Heart right ventricle (tissue), 16 donors: ENCODE results near the gene PODNL1. TPM values are rescaled to one million over a fixed set of nuclear protein-coding genes. Genes with fewer than 3 reads are reported as not detected.
"Not testable (repeated sequence)": the region's sequence is repeated elsewhere in the genome, so short reads cannot be mapped to it uniquely, and the experiment has no call there.

Experiments used
- ATAC-seq, 8 donors: fragments of 200-7000 bp; cut with Tn5 transposase; one replicate each; pipeline ENCODE4 v1.9.1; 2020; ENCODE audit warnings: mild to moderate bottlenecking in 8 of 8, moderate library complexity in 8 of 8, moderate number of reproducible peaks in 1 of 8
- DNase-seq, 2 donors: peaks; one replicate each; pipeline ENCODE4 v3.0.0-alpha.2; 2020
- H3K27ac ChIP-seq, 10 donors: fragments of 200-600 bp; sonication (generic) in 2 of 10; one replicate each; pipeline versions ENCODE4 v1.5.0 to v1.8.0; 2020 to 2022; ENCODE audit warnings: mild to moderate bottlenecking in 3 of 10
- H3K27me3 ChIP-seq, 7 donors: fragments of 200-600 bp; one replicate each; pipeline ENCODE4 v1.8.0; 2021 to 2022; ENCODE audit warnings: mild to moderate bottlenecking in 2 of 7
- H3K36me3 ChIP-seq, 9 donors: fragments of 200-600 bp; sonication (generic) in 1 of 9; one replicate each; pipeline versions ENCODE4 v1.5.0 to v1.8.0; 2020 to 2022; ENCODE audit warnings: mild to moderate bottlenecking in 2 of 9
- H3K4me1 ChIP-seq, 9 donors: fragments of 200-600 bp; sonication (generic) in 1 of 9; one replicate each; pipeline versions ENCODE4 v1.5.0 to v1.8.0; 2020 to 2022; ENCODE audit warnings: mild to moderate bottlenecking in 4 of 9
- H3K4me3 ChIP-seq, 10 donors: fragments of 200-600 bp; sonication (generic) in 2 of 10; one replicate each; pipeline versions ENCODE4 v1.5.0 to v1.8.0; 2020 to 2022; ENCODE audit warnings: mild to moderate bottlenecking in 7 of 10, moderate library complexity in 2 of 10
- H3K9me3 ChIP-seq, 11 donors: fragments of 200-600 bp in 10 of 11; sonication (generic) in 2 of 11; one replicate each; pipeline versions ENCODE4 v1.5.0 to v1.8.0; 2013 to 2022; ENCODE audit warnings: mild to moderate bottlenecking in 2 of 11, control low read depth in 1 of 11, moderate library complexity in 1 of 11
- WGBS, 2 donors: extraction: QIAGEN DNeasy Blood & Tissue Kit; methylation state at CpG; one replicate each; pipeline ENCODE4 v1.1.7; 2013; ENCODE audit warnings: inconsistent platforms in 1 of 2; 5-methylcytosine and 5-hydroxymethylcytosine counted together
- intact Hi-C, 10 donors: fragments of 100-400 bp; cut with DNase I; formaldehyde crosslinking; loops; one replicate each; pipeline versions ENCODE4 v1.11.1 to v1.14.2; 2022
- polyA plus RNA-seq, 2 donors: library from polyadenylated mRNA; stranded (reverse); fragments of 200-250 nt; gene quantifications; one replicate each; pipeline ENCODE4 v1.2.3, GENCODE V29; 2013
- total RNA-seq, 10 donors: library from RNA; stranded (reverse); fragmentation: NEBNext Ultra II Directional in 3 of 10; extraction: Animal tissue kit (Norgen Biotek cat#: 25700) in 3 of 10; gene quantifications; one replicate each; pipeline versions ENCODE4 v1.2.1 to v1.2.4, GENCODE V29; 2021 to 2023
- TF ChIP-seq, protein P1 (sequence below), 9 donors: fragments of 200-600 bp; sonication (generic) in 2 of 9; IDR thresholded peaks; one replicate each; pipeline versions ENCODE4 v1.5.0 to v1.8.0; 2021 to 2022; ENCODE audit warnings: antibody characterized with exemption in 9 of 9, mild to moderate bottlenecking in 5 of 9, moderate library complexity in 1 of 9
- donor health status: Arrhythmogenic right ventricular cardiomyopathy.
- donor health status: ischemic (EF 13 %, LVEDD 7.1; RV severe dilation, severe dysfunction).
- donor health status: healthy with polysubstance abuse.
- donor health status: DM: no; HTN: yes; CAD: no.
- donor health status: DM: no; HTN: no; CAD: no.
- donor health status: ischemic (EF 25% LVEDD 6.9; RV normal size, moderate dysfunction).
- donor health status: ischemic (EF 25% LVEDD 5.7; RV mildly dilated, moderate dysfunction).
- donor health status: healthy.
- donor health status: DM: yes; HTN: yes; CAD: no.
- donor health status: Ischemic cardiomyopathy.
- donor health status: ischemic (EF 35%, LVEDD 5.7; RV mildly dilated, moderate dysfunction).
- donor health status: nonischemic (EF 11% LVEDD 7.7; RV severe dilation, severe dysfunction).
- donor health status: DM: yes; HTN: yes; CAD: no.
- donor health status: PGD.
- donor health status: ischemic (EF 29% LVEDD 5.4; RV normal size, mild dysfunction).
- donor health status: nonischemic (EF 23%, LVEDD 6.1; RV moderate dilation, normal function).

Gene PODNL1
- total and polyA plus RNA-seq, 12 donors, result 0.76 to 6.2 (median 1.8) TPM

- H3K4me3 ChIP-seq, result peak overlapping the region in 2 of 10 donors; percentile 58 to 60
- H3K4me1 ChIP-seq, result peaks cover 6 to 48% (median 27%) of the 10 kb centered on the region in 9 donors
- DNase-seq, result no peak
- peak in 2 of 8 donors; percentile 0 to 3 for ATAC-seq
- H3K9me3 ChIP-seq, result no peaks in the 10 kb centered on the region
- peaks cover 0 to 58% (median 0%) of the 10 kb centered on the region in 9 donors for H3K36me3 ChIP-seq
- H3K27me3 ChIP-seq, result no peaks in the 10 kb centered on the region
- intact Hi-C loops, result loop anchor here in 1 of 10 donors (2.0 kb wide), 1 partner anchor 27 kb away; no protein-coding TSS in a partner anchor
- 90 to 93% methylated on average over 12 of the region's 12 CpGs for WGBS, 2 donors
- peak overlapping the region; percentile 32 to 89 (median 84) for H3K27ac ChIP-seq
- TF ChIP-seq, protein P1, sequence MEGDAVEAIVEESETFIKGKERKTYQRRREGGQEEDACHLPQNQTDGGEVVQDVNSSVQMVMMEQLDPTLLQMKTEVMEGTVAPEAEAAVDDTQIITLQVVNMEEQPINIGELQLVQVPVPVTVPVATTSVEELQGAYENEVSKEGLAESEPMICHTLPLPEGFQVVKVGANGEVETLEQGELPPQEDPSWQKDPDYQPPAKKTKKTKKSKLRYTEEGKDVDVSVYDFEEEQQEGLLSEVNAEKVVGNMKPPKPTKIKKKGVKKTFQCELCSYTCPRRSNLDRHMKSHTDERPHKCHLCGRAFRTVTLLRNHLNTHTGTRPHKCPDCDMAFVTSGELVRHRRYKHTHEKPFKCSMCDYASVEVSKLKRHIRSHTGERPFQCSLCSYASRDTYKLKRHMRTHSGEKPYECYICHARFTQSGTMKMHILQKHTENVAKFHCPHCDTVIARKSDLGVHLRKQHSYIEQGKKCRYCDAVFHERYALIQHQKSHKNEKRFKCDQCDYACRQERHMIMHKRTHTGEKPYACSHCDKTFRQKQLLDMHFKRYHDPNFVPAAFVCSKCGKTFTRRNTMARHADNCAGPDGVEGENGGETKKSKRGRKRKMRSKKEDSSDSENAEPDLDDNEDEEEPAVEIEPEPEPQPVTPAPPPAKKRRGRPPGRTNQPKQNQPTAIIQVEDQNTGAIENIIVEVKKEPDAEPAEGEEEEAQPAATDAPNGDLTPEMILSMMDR (IDR thresholded peaks at IDR 0.05), result no peak
Measured at GRCh38 chr19:13977803-13978202, 39.6 kb upstream of the PODNL1 start.

DNA sequence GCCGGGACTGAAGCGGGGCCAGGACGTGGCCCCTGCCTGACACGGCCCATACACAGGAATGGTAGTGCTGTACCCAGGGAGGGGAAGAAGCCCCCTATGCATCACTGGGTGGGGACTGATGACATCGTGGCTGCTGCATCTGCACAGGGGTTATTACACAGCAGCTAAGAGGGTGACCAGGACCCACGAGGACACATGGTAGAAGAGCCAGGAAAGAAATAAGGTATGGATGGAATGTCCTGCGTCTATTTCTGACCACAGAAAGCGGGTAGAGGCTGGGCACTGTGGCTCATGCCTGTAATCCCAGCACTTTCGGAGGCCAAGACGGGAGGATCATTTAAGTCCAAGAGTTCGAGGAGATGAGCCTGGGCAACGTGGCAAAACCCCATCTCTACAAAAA lies 38.2 kb upstream of the PODNL1 start:
- no peaks in the 10 kb centered on the region for H3K9me3 ChIP-seq
- H3K4me3 ChIP-seq, result no peak overlapping the region
- no peaks in the 10 kb centered on the region for H3K27me3 ChIP-seq
- H3K36me3 ChIP-seq, result peaks cover 0 to 58% (median 0%) of the 10 kb centered on the region in 9 donors
- peak overlapping the region in 9 of 10 donors; percentile 52 to 89 (median 78) for H3K27ac ChIP-seq
- intact Hi-C loops, result loop anchor here in 1 of 10 donors (2.0 kb wide), 1 partner anchor 28 kb away; no protein-coding TSS in a partner anchor
- TF ChIP-seq, protein P1 (IDR thresholded peaks at IDR 0.05), result no peak
- WGBS, 2 donors, result 61 to 77% methylated on average over 12 of the region's 12 CpGs
- H3K4me1 ChIP-seq, result peaks cover 6 to 45% (median 19%) of the 10 kb centered on the region in 9 donors
- DNase-seq, result no peak
- ATAC-seq, result peak in 7 of 8 donors; percentile 3 to 72 (median 54)

DNA sequence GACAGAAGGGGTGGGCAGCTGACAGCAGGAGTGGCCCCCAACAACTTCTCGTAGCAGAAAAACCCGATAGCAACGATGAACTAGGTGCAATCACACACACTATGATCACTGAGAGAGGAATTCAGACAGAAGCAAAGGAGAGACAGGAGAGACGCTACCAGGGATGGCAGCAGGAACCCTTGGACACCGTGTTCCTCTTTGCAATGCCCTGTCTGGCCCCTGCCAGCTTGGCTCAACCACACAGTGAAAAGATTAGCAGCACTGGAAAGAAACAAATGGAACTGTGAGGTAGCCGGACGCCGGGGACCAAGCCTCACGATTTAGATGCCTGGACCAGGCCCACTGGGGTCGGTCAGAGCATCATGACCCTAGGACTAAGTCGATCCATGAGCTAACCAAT lies 37.7 kb upstream of the PODNL1 start:
- Histone ChIP-seq H3K27me3 (no peaks in the 10 kb centered on the region), H3K4me1 (peaks cover 6 to 41% (median 19%) of the 10 kb centered on the region in 9 donors), H3K36me3 (peaks cover 0 to 61% (median 0%) of the 10 kb centered on the region in 9 donors), H3K4me3 (no peak overlapping the region), H3K27ac (peak overlapping the region in 9 of 10 donors; percentile 25 to 89 (median 78)), H3K9me3 (no peaks in the 10 kb centered on the region)
- DNase-seq, result no peak
- intact Hi-C loops, result loop anchor here in 1 of 10 donors (2.0 kb wide), 1 partner anchor 29 kb away; no protein-coding TSS in a partner anchor
- ATAC-seq, result peak in 6 of 8 donors; percentile 32 to 72 (median 45)
- TF ChIP-seq, protein P1 (IDR thresholded peaks at IDR 0.05), result no peak
- 61 to 65% methylated on average over 11 of the region's 11 CpGs for WGBS, 2 donors

DNA sequence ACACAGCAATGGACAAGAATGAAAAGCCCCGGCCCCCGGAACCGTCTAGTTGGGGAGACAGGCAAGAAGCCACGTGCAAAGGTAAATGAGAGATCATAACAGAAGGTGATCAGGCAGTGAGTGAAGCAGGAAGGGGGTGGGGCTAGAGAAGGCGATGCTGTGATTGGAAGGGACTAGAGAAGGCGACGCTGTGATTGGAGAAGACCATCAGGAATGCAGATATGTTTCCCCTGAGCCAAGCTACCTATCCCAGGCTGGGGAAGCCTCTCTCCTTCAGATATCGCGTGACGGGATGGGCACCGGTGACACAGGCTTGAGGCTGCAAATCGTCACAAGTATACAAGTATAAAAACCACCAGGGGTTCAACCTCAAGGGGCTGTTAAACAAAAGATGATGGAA lies 35.9 kb upstream of the PODNL1 start:
- intact Hi-C loops, result no loop called here
- Histone ChIP-seq H3K27me3 (no peaks in the 10 kb centered on the region), H3K4me3 (no peak overlapping the region), H3K27ac (no peak overlapping the region), H3K36me3 (peaks cover 0 to 77% (median 4%) of the 10 kb centered on the region in 9 donors), H3K9me3 (no peaks in the 10 kb centered on the region), H3K4me1 (peaks cover 2 to 31% (median 13%) of the 10 kb centered on the region in 9 donors)
- WGBS, 2 donors, result 60 to 69% methylated on average over 12 of the region's 12 CpGs
- ATAC-seq (no peak), DNase-seq (no peak)
- TF ChIP-seq, protein P1 (IDR thresholded peaks at IDR 0.05), result no peak

DNA sequence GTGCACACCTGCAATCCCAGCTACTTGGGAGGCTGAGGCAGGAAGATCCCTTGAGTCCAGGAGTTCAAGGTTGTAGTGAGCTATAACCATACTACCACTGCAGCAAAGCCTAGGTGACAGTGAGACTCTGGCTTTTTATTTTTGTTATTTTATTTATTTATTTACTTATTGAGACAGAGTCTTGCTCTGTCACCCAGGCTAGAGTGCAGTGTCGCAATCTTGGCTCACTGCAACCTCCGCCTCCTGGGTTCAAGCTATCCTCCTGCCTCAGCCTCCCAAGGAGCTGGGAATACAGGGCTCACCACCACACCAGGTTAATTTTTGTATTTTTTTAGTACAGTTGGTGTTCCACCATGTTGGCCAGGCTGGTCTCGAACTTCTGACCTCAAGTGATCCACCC lies 35.3 kb upstream of the PODNL1 start:
- peaks cover 4 to 83% (median 9%) of the 10 kb centered on the region in 9 donors for H3K36me3 ChIP-seq
- WGBS, 2 donors, result 97 to 100% methylated on average over 3 of the region's 3 CpGs

More for the DNA sequence above, 35.3 kb upstream of the PODNL1 start:
- intact Hi-C loops, DNase-seq, H3K9me3 ChIP-seq, H3K27ac ChIP-seq, H3K4me3 ChIP-seq, H3K27me3 ChIP-seq, ATAC-seq: not testable (repeated sequence)
- peaks cover 0 to 27% (median 9%) of the 10 kb centered on the region in 9 donors for H3K4me1 ChIP-seq
